DOHH2 (cell line): ENCODE data around the gene EAF1.

ENCODE experiments used
- EZH2phosphoT487 ChIP-seq: fragments of 200-600 bp; sonication (generic); IDR thresholded peaks from 2 replicates; pipeline ENCODE4 v1.6.1; 2017; ENCODE audit warnings: borderline replicate concordance, mild to moderate bottlenecking, antibody characterized with exemption, low read length, moderate library complexity, mixed read lengths
- TF ChIP-seq, protein P1 (sequence below): fragments of 200-600 bp; sonication (generic); IDR thresholded peaks from one replicate; pipeline ENCODE4 v1.5.1; 2014; ENCODE audit warnings: antibody characterized with exemption, mild to moderate bottlenecking, low read depth, low read length; ENCODE audit not compliant: poor library complexity, severe bottlenecking

DNA sequence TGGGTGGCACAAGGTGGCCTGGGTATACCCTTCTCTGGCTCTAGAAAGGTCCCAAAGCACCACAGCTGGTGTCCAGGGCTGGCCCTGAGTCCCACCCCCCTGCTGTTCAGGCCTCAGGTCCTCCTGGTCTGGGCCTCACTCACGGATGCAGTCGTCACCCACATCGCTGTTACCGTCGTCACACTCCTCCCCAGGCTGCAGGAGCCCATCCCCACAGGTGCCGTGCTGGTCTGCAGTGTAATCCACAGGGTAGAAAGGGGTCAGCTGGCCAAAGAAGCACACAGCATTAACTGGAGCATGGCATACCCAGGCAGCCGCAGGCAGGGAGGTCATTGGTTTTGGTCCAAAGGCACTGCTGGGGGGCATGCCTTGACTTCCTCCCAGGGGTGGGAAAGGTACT is 28.4 kb downstream of the EAF1 start:
- TF ChIP-seq, protein P1, sequence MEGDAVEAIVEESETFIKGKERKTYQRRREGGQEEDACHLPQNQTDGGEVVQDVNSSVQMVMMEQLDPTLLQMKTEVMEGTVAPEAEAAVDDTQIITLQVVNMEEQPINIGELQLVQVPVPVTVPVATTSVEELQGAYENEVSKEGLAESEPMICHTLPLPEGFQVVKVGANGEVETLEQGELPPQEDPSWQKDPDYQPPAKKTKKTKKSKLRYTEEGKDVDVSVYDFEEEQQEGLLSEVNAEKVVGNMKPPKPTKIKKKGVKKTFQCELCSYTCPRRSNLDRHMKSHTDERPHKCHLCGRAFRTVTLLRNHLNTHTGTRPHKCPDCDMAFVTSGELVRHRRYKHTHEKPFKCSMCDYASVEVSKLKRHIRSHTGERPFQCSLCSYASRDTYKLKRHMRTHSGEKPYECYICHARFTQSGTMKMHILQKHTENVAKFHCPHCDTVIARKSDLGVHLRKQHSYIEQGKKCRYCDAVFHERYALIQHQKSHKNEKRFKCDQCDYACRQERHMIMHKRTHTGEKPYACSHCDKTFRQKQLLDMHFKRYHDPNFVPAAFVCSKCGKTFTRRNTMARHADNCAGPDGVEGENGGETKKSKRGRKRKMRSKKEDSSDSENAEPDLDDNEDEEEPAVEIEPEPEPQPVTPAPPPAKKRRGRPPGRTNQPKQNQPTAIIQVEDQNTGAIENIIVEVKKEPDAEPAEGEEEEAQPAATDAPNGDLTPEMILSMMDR: no peak
- no peak for TF ChIP-seq EZH2phosphoT487
